Trophoblast cell (in vitro differentiated cells and primary cell): ENCODE results near the gene NUP133.
A peak's percentile ranks its signal among the peaks of the same experiment; 100 is the strongest.

Experiments
- DNase-seq, 2 donors: peaks; one replicate each; pipeline ENCODE4 v3.0.0-alpha.2; 2016
- H2AFZ ChIP-seq: 2 replicates; pipeline ENCODE4 v1.6.1; 2013; ENCODE audit warnings: low read length, moderate library complexity, mild to moderate bottlenecking; ENCODE audit not compliant: insufficient read depth, poor library complexity
- H2AK5ac ChIP-seq: 2 replicates; pipeline ENCODE4 v1.6.1; 2013; ENCODE audit warnings: mild to moderate bottlenecking, low read length
- H2BK120ac ChIP-seq: 2 replicates; pipeline ENCODE4 v1.6.1; 2013; ENCODE audit warnings: low read length, mild to moderate bottlenecking, moderate library complexity; ENCODE audit not compliant: insufficient read depth, poor library complexity
- H2BK12ac ChIP-seq: 2 replicates; pipeline ENCODE4 v1.6.1; 2013; ENCODE audit warnings: mild to moderate bottlenecking, low read length, moderate library complexity
- H2BK5ac ChIP-seq: 2 replicates; pipeline ENCODE4 v1.6.1; 2013; ENCODE audit warnings: low read length, low read depth, moderate library complexity, mild to moderate bottlenecking; ENCODE audit not compliant: poor library complexity
- H3K14ac ChIP-seq: 2 replicates; pipeline ENCODE4 v1.6.1; 2013; ENCODE audit warnings: mild to moderate bottlenecking, low read length
- H3K18ac ChIP-seq: 2 replicates; pipeline ENCODE4 v1.6.1; 2013; ENCODE audit warnings: mild to moderate bottlenecking, low read length
- H3K23ac ChIP-seq: 2 replicates; pipeline ENCODE4 v1.6.1; 2013; ENCODE audit warnings: low read length
- H3K27ac ChIP-seq: 2 replicates; pipeline ENCODE4 v1.5.1; 2013; ENCODE audit warnings: low read depth, mild to moderate bottlenecking, inconsistent platforms, low read length, moderate library complexity
- H3K27me3 ChIP-seq: 2 replicates; pipeline ENCODE4 v1.6.1; 2013; ENCODE audit warnings: inconsistent platforms, mild to moderate bottlenecking, low read length, moderate library complexity; ENCODE audit not compliant: insufficient read depth
- H3K36me3 ChIP-seq, 2 experiments: 1 replicate in 1 of 2; 2 replicates in 1 of 2; pipeline ENCODE4 v1.6.1; 2013; ENCODE audit warnings: low read length in 2 of 2, mild to moderate bottlenecking in 2 of 2, moderate library complexity in 1 of 2; ENCODE audit not compliant: insufficient read depth in 2 of 2, control insufficient read depth in 1 of 2
- H3K4ac ChIP-seq: 2 replicates; pipeline ENCODE4 v1.6.1; 2013; ENCODE audit warnings: low read depth, mild to moderate bottlenecking, low read length, moderate library complexity
- H3K4me1 ChIP-seq, 2 experiments: 1 replicate in 1 of 2; 2 replicates in 1 of 2; pipeline ENCODE4 v1.6.1; 2013; ENCODE audit warnings: low read length in 2 of 2, mild to moderate bottlenecking in 2 of 2, moderate library complexity in 1 of 2; ENCODE audit not compliant: insufficient read depth in 2 of 2, control insufficient read depth in 1 of 2
- H3K4me2 ChIP-seq: 2 replicates; pipeline ENCODE4 v1.6.1; 2013; ENCODE audit warnings: inconsistent platforms, mild to moderate bottlenecking, low read length, moderate library complexity
- H3K4me3 ChIP-seq: 2 replicates; pipeline ENCODE4 v1.5.1; 2013; ENCODE audit warnings: mild to moderate bottlenecking, low read depth, low read length, inconsistent platforms
- H3K79me1 ChIP-seq: one replicate; pipeline ENCODE4 v1.6.1; 2013; ENCODE audit warnings: low read length
- H3K79me2 ChIP-seq: 2 replicates; pipeline ENCODE4 v1.6.1; 2013; ENCODE audit warnings: low read length, mild to moderate bottlenecking; ENCODE audit not compliant: control insufficient read depth, insufficient read depth, poor library complexity
- H3K9ac ChIP-seq: 2 replicates; pipeline ENCODE4 v1.6.1; 2013; ENCODE audit warnings: mild to moderate bottlenecking, low read length
- H3K9me3 ChIP-seq: 2 replicates; pipeline ENCODE4 v1.6.1; 2013; ENCODE audit warnings: low read depth, mild to moderate bottlenecking, control low read depth, inconsistent platforms, low read length; ENCODE audit not compliant: insufficient read depth
- H4K12ac ChIP-seq: 2 replicates; pipeline ENCODE4 v1.6.1; 2013; ENCODE audit warnings: low read depth, mild to moderate bottlenecking, low read length, moderate library complexity
- H4K8ac ChIP-seq: 2 replicates; pipeline ENCODE4 v1.6.1; 2013; ENCODE audit warnings: low read depth, mild to moderate bottlenecking, low read length, moderate library complexity
- H4K91ac ChIP-seq: one replicate; pipeline ENCODE4 v1.6.1; 2013; ENCODE audit warnings: low read depth, mild to moderate bottlenecking, low read length, moderate library complexity
- WGBS: extraction: QIAGEN DNeasy Blood & Tissue Kit; methylation state at CpG from one replicate; pipeline ENCODE4 v1.1.7; 2013; ENCODE audit warnings: missing lambda C conversion rate; ENCODE audit not compliant: insufficient read length, insufficient coverage; ENCODE audit errors: extremely low coverage; 5-methylcytosine and 5-hydroxymethylcytosine counted together

The NUP133 gene

DNA sequence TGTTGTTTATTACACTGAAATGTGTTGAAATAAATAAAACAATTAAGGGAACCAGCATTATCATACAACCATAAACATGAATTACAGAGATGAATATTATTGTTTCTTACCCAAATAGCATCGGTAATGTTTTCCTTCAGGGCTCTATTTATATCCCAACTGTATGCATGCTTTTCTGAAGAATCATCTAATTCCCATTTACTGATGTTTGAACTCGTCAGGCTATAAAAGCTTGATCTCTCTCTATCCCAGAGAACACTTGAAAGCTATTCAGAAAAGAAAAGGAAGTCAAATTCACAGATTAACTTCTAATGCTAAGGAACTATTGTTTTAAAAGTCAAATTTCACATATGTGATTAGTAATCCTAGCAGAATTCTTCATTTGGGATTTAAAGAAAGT lies 12.4 kb downstream of the NUP133 start:
- Histone ChIP-seq H2AK5ac (no peak overlapping the region), H3K23ac (no peak overlapping the region), H2BK12ac (no peak overlapping the region), H3K18ac (no peak overlapping the region), H3K14ac (no peak overlapping the region), H4K8ac (no peak overlapping the region), H3K4me1 (no peaks in the 10 kb centered on the region), H2BK120ac (no peak overlapping the region), H3K4ac (no peak overlapping the region), H3K36me3 (peaks cover 30 to 40% of the 10 kb centered on the region in 2 experiments), H4K12ac (no peak overlapping the region), H3K27ac (no peak overlapping the region), H4K91ac (no peak overlapping the region), H3K79me2 (no peaks in the 10 kb centered on the region), H2BK5ac (no peak overlapping the region), H2AFZ (no peak overlapping the region), H3K9ac (no peak overlapping the region), H3K27me3 (no peaks in the 10 kb centered on the region), H3K4me3 (no peak overlapping the region), H3K9me3 (no peaks in the 10 kb centered on the region), H3K79me1 (no peaks in the 10 kb centered on the region), H3K4me2 (no peak overlapping the region)
- no CpG with 5 or more reads among the region's 2 CpGs for WGBS
- peak in 1 of 2 donors; percentile 16 for DNase-seq

DNA sequence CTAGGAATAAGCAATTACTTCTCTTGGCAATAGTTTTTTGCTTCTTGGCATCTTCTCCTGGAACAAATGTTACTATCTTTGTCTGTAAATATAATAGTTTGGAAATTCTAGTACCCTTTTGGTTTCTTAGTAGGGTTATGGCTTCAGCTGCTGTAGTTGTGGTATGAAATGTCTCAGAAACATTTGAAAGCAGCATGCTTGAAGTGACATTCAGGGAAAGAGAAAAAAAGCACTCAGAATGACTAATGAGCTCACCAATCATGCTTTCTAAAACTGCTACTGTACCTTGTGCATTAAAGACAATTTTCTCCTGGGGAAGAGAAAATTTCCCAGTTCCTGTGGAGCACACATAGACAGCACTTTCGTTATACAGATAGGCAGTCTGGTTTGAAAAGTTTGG lies 21.0 kb downstream of the NUP133 start:
- Histone ChIP-seq H3K4me1 (no peaks in the 10 kb centered on the region), H3K36me3 (peaks cover 27 to 39% of the 10 kb centered on the region in 2 experiments), H2BK120ac (no peak overlapping the region), H3K4me2 (no peak overlapping the region), H3K9me3 (no peaks in the 10 kb centered on the region), H3K79me1 (no peaks in the 10 kb centered on the region), H3K79me2 (no peaks in the 10 kb centered on the region), H3K18ac (no peak overlapping the region), H2BK5ac (no peak overlapping the region), H2AFZ (no peak overlapping the region), H3K4me3 (no peak overlapping the region), H3K4ac (no peak overlapping the region), H3K14ac (no peak overlapping the region), H4K8ac (no peak overlapping the region), H3K9ac (no peak overlapping the region), H3K27ac (no peak overlapping the region), H3K27me3 (no peaks in the 10 kb centered on the region), H2AK5ac (no peak overlapping the region), H4K12ac (no peak overlapping the region), H4K91ac (no peak overlapping the region), H3K23ac (no peak overlapping the region), H2BK12ac (no peak overlapping the region)
- DNase-seq: no peak
- WGBS: no CpG with 5 or more reads among the region's 1 CpG

DNA sequence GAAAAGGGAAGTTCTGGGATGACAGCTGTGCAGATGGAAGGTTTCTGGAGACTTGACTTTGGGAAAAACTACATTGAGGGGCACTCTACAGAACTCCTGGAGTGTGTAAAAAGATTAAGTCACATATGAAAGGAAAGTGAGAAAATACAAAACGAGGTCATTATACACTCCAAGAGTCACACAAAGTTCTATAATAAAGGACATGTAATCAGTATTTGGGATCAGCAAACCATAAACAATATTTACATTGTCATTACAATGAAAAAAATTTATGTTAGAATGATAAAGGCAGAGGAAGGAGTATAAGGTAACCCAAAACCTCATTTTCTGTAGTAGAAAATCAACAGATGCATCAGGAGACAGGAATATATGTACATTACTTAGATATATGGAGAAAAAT lies 22.8 kb downstream of the NUP133 start:
- H2BK5ac ChIP-seq: no peak overlapping the region
- H3K14ac ChIP-seq: no peak overlapping the region
- H3K36me3 ChIP-seq: peaks cover 31 to 44% of the 10 kb centered on the region in 2 experiments
- H2AK5ac ChIP-seq: no peak overlapping the region
- no peak overlapping the region for H3K4me3 ChIP-seq
- no peak overlapping the region for H2AFZ ChIP-seq
- no peak overlapping the region for H3K18ac ChIP-seq
- H3K9me3 ChIP-seq: no peaks in the 10 kb centered on the region
- no peak overlapping the region for H2BK120ac ChIP-seq
- no peak overlapping the region for H4K8ac ChIP-seq
- H3K4ac ChIP-seq: no peak overlapping the region
- DNase-seq: no peak
- H3K79me1 ChIP-seq: no peaks in the 10 kb centered on the region
- H3K4me1 ChIP-seq: no peaks in the 10 kb centered on the region
- no peak overlapping the region for H4K91ac ChIP-seq
- no peak overlapping the region for H2BK12ac ChIP-seq
- H3K9ac ChIP-seq: no peak overlapping the region
- H3K4me2 ChIP-seq: no peak overlapping the region
- WGBS: no CpG with 5 or more reads among the region's 1 CpG
- no peak overlapping the region for H3K27ac ChIP-seq
- no peaks in the 10 kb centered on the region for H3K27me3 ChIP-seq
- H3K79me2 ChIP-seq: no peaks in the 10 kb centered on the region
- no peak overlapping the region for H4K12ac ChIP-seq
- H3K23ac ChIP-seq: no peak overlapping the region

- H3K9me3 ChIP-seq: no peaks in the 10 kb centered on the region
Observed at GRCh38 chr1:229482511-229482910, 25.6 kb downstream of the NUP133 start.

More at GRCh38 chr1:229482511-229482910, 25.6 kb downstream of the NUP133 start:
- Histone ChIP-seq H2BK5ac (no peak overlapping the region), H4K8ac (no peak overlapping the region), H2BK120ac (no peak overlapping the region), H3K4me2 (no peak overlapping the region), H2BK12ac (no peak overlapping the region), H3K14ac (no peak overlapping the region), H3K4me1 (no peaks in the 10 kb centered on the region), H3K36me3 (peaks cover 25 to 42% of the 10 kb centered on the region in 2 experiments), H2AFZ (no peak overlapping the region), H4K12ac (no peak overlapping the region), H3K18ac (no peak overlapping the region), H3K9ac (no peak overlapping the region), H4K91ac (no peak overlapping the region), H3K4me3 (no peak overlapping the region), H3K79me2 (no peaks in the 10 kb centered on the region), H3K4ac (no peak overlapping the region), H3K27ac (no peak overlapping the region), H3K79me1 (no peaks in the 10 kb centered on the region), H2AK5ac (no peak overlapping the region), H3K27me3 (no peaks in the 10 kb centered on the region), H3K23ac (no peak overlapping the region)
- DNase-seq: no peak
- WGBS: no CpG with 5 or more reads among the region's 5 CpGs
